GM18502 (cell line): ENCODE data around the gene KLHL35.

ENCODE experiments used
- ATAC-seq: cut with Tn5 transposase; IDR thresholded peaks from one replicate; pipeline ENCODE4 v1.9.1; 2021; ENCODE audit warnings: mild to moderate bottlenecking; ENCODE audit not compliant: unreplicated experiment, poor library complexity

Gene KLHL35

DNA sequence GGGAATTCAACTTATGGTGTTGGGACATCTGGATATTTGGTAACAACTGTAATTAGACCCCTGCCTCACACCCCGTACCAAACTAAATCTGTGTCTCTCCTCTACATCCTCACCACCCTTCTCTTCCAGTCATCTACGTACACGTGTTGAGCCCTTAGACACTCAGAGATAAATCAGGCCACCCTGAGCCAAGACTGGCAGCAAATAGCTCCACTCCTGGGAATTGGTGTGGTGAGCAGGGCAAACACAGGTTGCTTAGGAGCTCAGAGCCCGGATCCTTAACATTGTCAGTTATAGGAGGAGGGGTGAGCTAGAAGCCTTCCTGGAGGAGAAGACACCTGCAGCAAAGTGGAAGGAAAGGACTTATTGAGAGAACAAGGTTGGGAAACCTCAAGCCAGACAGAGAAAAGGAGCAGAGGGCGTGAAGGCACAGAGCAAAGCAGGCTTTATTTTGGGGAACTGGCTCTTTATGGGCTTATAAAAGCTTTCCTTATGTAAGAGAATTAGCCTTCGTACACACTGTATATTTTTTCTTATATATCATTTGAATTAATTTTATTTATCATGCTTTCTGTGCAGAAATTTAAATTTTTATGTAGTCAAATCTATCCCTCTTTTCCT, 36.9 kb upstream of the KLHL35 start:
- no peak for ATAC-seq

GRCh38 chr11:75468534-75469340, 35.7 kb upstream of the KLHL35 start:
- ATAC-seq, result no peak

DNA sequence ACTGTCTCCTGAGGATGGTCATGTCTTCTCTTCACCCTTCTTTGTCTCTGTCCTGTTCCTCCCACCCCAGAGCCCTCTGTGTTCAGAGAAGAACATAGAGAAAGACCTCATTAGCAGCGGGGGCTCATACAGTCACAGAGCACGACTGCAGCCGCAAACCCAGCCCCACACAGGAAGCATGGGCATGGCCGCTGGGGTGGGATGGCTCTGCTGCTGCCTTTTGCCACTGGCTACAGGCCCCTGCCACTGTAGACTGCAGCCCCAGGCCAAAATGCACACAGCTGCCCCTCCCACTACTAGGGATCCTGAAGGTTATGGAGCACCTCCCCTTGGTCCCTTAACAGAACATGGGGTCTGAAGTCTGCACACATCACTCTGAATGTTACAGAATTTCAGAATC, 34.9 kb upstream of the KLHL35 start:
- ATAC-seq, result no peak

DNA sequence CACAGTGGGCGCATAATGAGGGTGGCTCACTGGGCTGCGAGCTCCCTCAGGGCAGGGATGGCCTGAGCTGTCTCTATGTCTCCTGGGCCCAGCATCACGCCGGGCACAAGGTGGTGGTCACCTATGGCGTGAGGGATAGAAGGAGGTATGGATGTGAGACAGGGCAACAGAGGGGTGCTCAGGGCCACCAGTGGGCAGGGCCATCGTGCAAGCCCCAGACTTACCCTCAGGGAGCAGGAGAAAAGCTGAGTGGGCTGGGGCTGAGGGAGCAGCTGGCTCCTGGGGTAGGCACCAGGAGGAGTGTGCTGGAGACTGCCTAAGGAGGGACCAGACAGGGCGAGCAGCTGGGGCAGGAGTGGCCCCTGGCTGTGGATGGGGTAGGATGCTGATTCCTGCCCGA, 34.3 kb upstream of the KLHL35 start:
- no peak for ATAC-seq

GRCh38 chr11:75465701-75466531, 32.9 kb upstream of the KLHL35 start:
- ATAC-seq, result no peak

- no peak for ATAC-seq
These were observed 30.2 kb upstream of the KLHL35 start for GRCh38 chr11:75463106-75463774.

- no peak for ATAC-seq
These were observed 29.2 kb upstream of the KLHL35 start for GRCh38 chr11:75462117-75462653.

GRCh38 chr11:75461151-75461550, 28.1 kb upstream of the KLHL35 start:
- ATAC-seq, result no peak

- no peak for ATAC-seq
These were observed 23.7 kb upstream of the KLHL35 start for GRCh38 chr11:75456596-75457183.

DNA sequence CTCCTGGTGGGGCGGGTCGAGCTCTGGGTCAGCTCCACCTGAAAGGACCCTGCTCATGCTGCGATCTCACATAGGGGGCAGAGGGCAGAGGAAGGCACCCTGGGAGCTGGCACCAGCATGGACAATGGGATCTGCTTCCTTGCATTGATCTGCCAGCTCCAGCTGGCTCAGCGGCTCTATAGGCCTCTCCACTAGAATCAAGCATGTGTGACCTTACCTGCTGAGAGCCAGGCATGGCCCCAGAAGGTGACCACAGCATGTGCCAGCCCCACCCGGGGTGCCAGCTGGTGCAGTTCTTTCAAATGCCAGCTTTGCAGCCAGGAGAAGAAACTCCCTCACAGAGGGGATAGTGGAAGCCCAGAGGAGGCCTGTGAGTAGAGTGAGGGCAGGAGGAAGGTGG, 22.0 kb upstream of the KLHL35 start:
- ATAC-seq, result no peak

GRCh38 chr11:75453916-75454655, 21.1 kb upstream of the KLHL35 start:
- no peak for ATAC-seq

- no peak for ATAC-seq
These were observed 18.1 kb upstream of the KLHL35 start for GRCh38 chr11:75450826-75451821.

DNA sequence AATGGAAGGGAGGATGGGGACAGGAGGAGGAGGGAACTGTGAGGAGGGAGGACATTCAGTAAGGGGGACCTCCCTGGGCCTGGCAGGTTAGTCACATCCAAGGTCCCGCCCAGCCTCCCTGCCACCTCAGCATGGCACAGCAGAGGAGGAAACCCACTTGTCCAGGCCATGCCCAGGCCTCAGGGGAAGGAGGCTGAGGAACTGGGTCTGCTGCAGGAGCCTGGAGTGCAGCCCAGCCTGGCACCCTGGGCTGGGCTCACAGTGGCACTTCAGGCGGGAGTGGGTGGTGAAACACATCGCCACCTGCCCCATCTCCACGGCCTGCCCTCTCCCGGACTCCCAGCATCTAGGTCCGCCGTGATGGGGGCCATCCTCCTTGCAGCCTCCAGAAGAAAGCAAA, 17.2 kb upstream of the KLHL35 start:
- ATAC-seq, result no peak

- no peak for ATAC-seq
These were observed 16.8 kb upstream of the KLHL35 start for GRCh38 chr11:75449776-75450175.

DNA sequence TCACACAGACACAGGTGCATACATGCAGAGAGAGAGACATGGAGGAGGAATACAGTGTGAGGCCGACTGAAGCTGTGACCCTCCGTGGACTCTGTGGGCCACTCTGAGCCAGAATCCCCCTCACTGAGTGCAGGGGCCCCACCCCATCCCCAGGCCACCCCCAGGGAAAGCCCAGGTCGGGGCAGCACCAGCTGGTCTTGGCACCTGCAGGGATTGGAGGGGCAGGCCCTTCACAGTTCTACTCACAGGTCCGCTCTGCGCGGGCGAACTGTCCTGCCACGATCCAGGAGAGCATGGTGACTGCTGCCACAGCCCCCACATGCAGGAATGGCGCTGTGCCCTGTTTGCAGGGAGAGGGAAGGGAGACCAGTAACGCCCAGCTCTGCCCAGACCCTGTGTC, 16.3 kb upstream of the KLHL35 start:
- ATAC-seq, result no peak

DNA sequence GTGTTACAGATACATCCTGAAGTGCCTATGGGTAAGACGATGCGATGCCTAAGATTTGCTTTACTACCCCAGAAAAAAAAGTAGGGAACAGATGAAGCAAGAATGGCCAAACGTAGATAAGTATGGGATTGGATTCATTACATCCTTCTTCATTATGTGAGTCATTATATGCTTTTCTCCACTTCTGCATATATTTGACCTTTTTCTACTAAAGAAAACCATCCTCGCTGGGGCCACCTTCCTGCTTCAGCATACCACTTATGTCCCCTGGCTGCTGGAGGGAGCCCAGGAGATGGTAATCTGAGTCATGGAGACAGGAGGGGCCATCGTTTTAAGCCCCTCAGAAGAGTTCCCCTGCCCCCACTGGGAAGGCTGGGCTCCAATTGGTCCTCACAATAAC, 14.4 kb upstream of the KLHL35 start:
- no peak for ATAC-seq

DNA sequence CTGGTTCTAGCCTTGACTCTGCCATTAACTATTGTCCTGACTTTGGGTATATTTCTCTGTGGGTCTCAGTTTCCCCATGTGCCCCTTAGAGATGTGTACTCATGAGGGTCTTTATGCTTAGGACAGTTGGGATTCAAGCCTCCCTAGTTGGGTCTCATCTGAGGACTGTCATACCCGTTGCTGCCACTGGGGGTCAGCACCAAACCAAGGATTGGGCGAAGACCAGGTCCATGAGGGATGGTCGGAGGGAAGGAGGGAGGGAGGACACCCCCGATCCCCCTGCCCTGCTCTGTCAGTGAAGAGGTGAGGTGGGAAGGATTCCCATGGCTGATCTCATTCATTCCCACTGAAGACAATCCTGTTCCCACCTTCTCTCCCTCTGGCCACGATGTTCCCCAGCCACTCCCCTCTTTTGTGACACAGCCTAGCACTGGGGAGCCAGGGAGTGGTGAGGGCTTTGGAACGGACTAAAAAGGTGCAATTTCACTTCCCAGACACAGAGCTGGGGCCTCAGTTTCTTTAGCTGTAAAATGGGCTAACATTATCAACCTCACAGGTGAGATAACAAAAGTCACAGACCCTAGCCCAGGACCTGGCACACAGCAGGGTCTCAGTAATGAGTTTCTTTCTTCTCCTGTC, 12.4 kb upstream of the KLHL35 start:
- ATAC-seq, result no peak

DNA sequence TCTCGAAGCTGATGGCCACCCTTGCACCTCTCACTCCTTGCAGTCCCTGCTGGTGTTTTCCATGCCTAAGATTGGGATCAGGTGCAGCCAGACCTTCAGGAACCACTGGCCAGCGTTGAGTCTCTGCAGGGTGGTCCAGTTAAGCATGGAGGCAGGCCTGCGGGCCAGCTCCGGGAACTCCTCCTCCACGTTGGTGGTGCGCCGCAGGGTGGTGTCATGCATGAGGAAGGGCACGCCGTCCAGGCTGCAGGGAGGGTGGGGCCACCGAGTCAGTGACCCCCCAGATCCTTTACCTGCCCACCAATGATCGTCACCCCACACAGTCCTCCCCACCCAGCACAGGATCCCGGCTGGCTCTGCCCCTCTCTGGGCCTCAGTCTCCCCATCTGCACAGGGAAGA, 10.0 kb upstream of the KLHL35 start:
- no peak for ATAC-seq
